SK-N-MC (cell line): ENCODE measurements around the gene TBKBP1.

ENCODE experiments used
- EZH2 ChIP-seq: fragments of 200-600 bp; sonication (generic); IDR thresholded peaks from one replicate; pipeline ENCODE4 v1.6.1; 2017; ENCODE audit warnings: antibody characterized with exemption
- POLR2AphosphoS5 ChIP-seq: IDR thresholded peaks from 2 replicates; pipeline ENCODE4 v1.6.1; 2012; ENCODE audit warnings: mild to moderate bottlenecking, low read depth, low read length, borderline replicate concordance

- TF ChIP-seq EZH2 (no peak), POLR2AphosphoS5 (no peak)
Observed at GRCh38 chr17:47730681-47731080, 36.7 kb downstream of the TBKBP1 start.
